SK-N-SH (cell line): ENCODE measurements around the gene PTPRD. TPM values are rescaled to one million over a fixed set of nuclear protein-coding genes. Genes with fewer than 3 reads are reported as not detected.

Experiments
- CTCF ChIA-PET: fragments of 300-600, 350-600 bp; formaldehyde crosslinking; extraction: SDS; loops from one replicate; lab custom pipeline; 2021; lab: Yijun Ruan, JAX
- POLR2A ChIA-PET: fragments of 350-600 bp; sonication (Branson Sonifier 250); formaldehyde crosslinking; extraction: SDS; loops from one replicate; lab custom pipeline; 2020; ENCODE audit warnings: antibody characterized with exemption, inconsistent platforms; lab: Yijun Ruan, JAX
- DNase-seq: peaks from one replicate; pipeline ENCODE4 v3.0.0; 2012
- H2AFZ ChIP-seq: fragments of 200-600 bp; sonication (generic); 2 replicates; pipeline ENCODE4 v1.8.1; 2016; ENCODE audit warnings: antibody characterized with exemption, mild to moderate bottlenecking, low read depth
- H3F3A ChIP-seq: fragments of 200-600 bp; sonication (generic); replicated peaks from 2 replicates; pipeline ENCODE3; 2016; ENCODE audit warnings: antibody characterized with exemption, mild to moderate bottlenecking; ENCODE audit not compliant: insufficient read depth
- H3K27ac ChIP-seq, 2 experiments: fragments of 200-500 bp in 1 of 2; fragments of 200-600 bp in 1 of 2; sonication (Bioruptor generic) in 1 of 2; sonication (generic), shearing (Covaris generic) in 1 of 2; 2 replicates each; pipeline versions ENCODE4 v1.5.1 to v1.6.1; 2014 to 2016; ENCODE audit warnings: low read depth in 2 of 2, inconsistent platforms in 1 of 2, low read length in 1 of 2, mild to moderate bottlenecking in 1 of 2, mixed read lengths in 1 of 2
- H3K27me3 ChIP-seq: fragments of 200-600 bp; sonication (generic), shearing (Covaris generic); 2 replicates; pipeline ENCODE4 v1.6.1; 2016; ENCODE audit warnings: mixed run types; ENCODE audit not compliant: insufficient read depth
- H3K36me3 ChIP-seq, 2 experiments: fragments of 200-500 bp in 1 of 2; fragments of 200-600 bp in 1 of 2; sonication (Bioruptor generic) in 1 of 2; sonication (generic) in 1 of 2; replicated peaks in 1 of 2; 2 replicates each; pipeline versions ENCODE3 to v1.5.1; 2014 to 2016; ENCODE audit warnings: low read length in 1 of 2, mild to moderate bottlenecking in 1 of 2; ENCODE audit not compliant: insufficient read depth in 2 of 2, control insufficient read depth in 1 of 2
- H3K4me1 ChIP-seq, 2 experiments: fragments of 200-500 bp in 1 of 2; fragments of 200-600 bp in 1 of 2; sonication (Bioruptor generic) in 1 of 2; sonication (generic), shearing (Covaris generic) in 1 of 2; 2 replicates each; pipeline versions ENCODE4 v1.5.1 to v1.6.1; 2014 to 2016; ENCODE audit warnings: low read depth in 1 of 2, low read length in 1 of 2, mixed run types in 1 of 2; ENCODE audit not compliant: insufficient read depth in 2 of 2, control insufficient read depth in 1 of 2
- H3K4me2 ChIP-seq: fragments of 200-600 bp; sonication (generic), shearing (Covaris generic); 2 replicates; pipeline ENCODE4 v1.6.1; 2017; ENCODE audit warnings: mixed run types
- H3K4me3 ChIP-seq, 2 experiments: fragments of 200-500 bp in 1 of 2; fragments of 200-600 bp in 1 of 2; sonication (Bioruptor generic) in 1 of 2; sonication (generic), shearing (Covaris generic) in 1 of 2; 2 replicates each; pipeline versions ENCODE4 v1.5.1 to v1.8.1; 2014 to 2016; ENCODE audit warnings: low read depth in 2 of 2, inconsistent platforms in 1 of 2, low read length in 1 of 2, mild to moderate bottlenecking in 1 of 2, mixed read lengths in 1 of 2, moderate library complexity in 1 of 2
- H3K79me2 ChIP-seq: fragments of 200-600 bp; sonication (generic); 2 replicates; pipeline ENCODE4 v1.8.1; 2017; ENCODE audit warnings: mild to moderate bottlenecking; ENCODE audit not compliant: insufficient read depth
- H3K9ac ChIP-seq: fragments of 200-600 bp; sonication (generic); 2 replicates; pipeline ENCODE4 v1.6.1; 2017; ENCODE audit warnings: mixed run types
- H3K9me2 ChIP-seq: fragments of 200-600 bp; sonication (generic); 2 replicates; pipeline ENCODE4 v1.6.1; 2017; ENCODE audit warnings: mixed run types
- H3K9me3 ChIP-seq: fragments of 200-600 bp; sonication (generic); 2 replicates; pipeline ENCODE4 v1.6.1; 2017; ENCODE audit warnings: mixed run types, mild to moderate bottlenecking, moderate library complexity
- H4K20me1 ChIP-seq: fragments of 200-600 bp; sonication (generic); 2 replicates; pipeline ENCODE4 v1.6.1; 2017; ENCODE audit warnings: mild to moderate bottlenecking, mixed run types; ENCODE audit not compliant: insufficient read depth
- ELF1 ChIP-seq: IDR thresholded peaks from 2 replicates; pipeline ENCODE4 v1.4.0; 2012
- GABPA ChIP-seq: IDR thresholded peaks from 2 replicates; pipeline ENCODE4 v1.4.0; 2012; ENCODE audit warnings: low read depth, mild to moderate bottlenecking
- IRF3 ChIP-seq: fragments of 150-350 bp; IDR thresholded peaks from 2 replicates; pipeline ENCODE4 v1.6.1; 2016; ENCODE audit warnings: mild to moderate bottlenecking, low read depth, low read length
- MXI1 ChIP-seq: IDR thresholded peaks from 2 replicates; pipeline ENCODE4 v1.6.1; 2012; ENCODE audit warnings: mild to moderate bottlenecking, low read depth, low read length, improper control_type of control experiment
- NRF1 ChIP-seq: IDR thresholded peaks from 2 replicates; pipeline ENCODE4 v1.6.1; 2012; ENCODE audit warnings: low read depth, mild to moderate bottlenecking, low read length
- PBX3 ChIP-seq: IDR thresholded peaks from 2 replicates; pipeline ENCODE4; 2012
- REST ChIP-seq: IDR thresholded peaks from 2 replicates; pipeline ENCODE4 v1.6.1; 2012; ENCODE audit warnings: mild to moderate bottlenecking, low read depth, low read length, moderate library complexity
- RXRA ChIP-seq: IDR thresholded peaks from 2 replicates; pipeline ENCODE4 v1.4.0; 2012; ENCODE audit warnings: low read depth, mild to moderate bottlenecking, borderline replicate concordance
- SMC3 ChIP-seq: IDR thresholded peaks from 2 replicates; pipeline ENCODE4 v1.6.1; 2012; ENCODE audit warnings: low read depth, low read length, improper control_type of control experiment
- TEAD4 ChIP-seq: IDR thresholded peaks from 2 replicates; pipeline ENCODE4 v1.4.0; 2012; ENCODE audit warnings: mild to moderate bottlenecking, borderline replicate concordance; ENCODE audit not compliant: insufficient read depth
- USF2 ChIP-seq: fragments of 150-350 bp; IDR thresholded peaks from 2 replicates; pipeline ENCODE4 v1.6.1; 2017; ENCODE audit warnings: antibody characterized with exemption, low read length, low read depth, borderline replicate concordance
- WGBS: methylation state at CpG from one replicate; pipeline ENCODE4 v1.1.6; 2017; ENCODE audit warnings: low lambda C conversion rate; 5-methylcytosine and 5-hydroxymethylcytosine counted together
- polyA plus RNA-seq, 3 experiments: library from polyadenylated mRNA; depleted of rRNA; stranded (reverse); fragments of >200 nt; gene quantifications; 2 replicates each; pipeline ENCODE4 v1.2.3, GENCODE V29; 2012

Gene PTPRD
- polyA plus RNA-seq, 1 of the 3 experiments (the other 2 are of a cell fraction): 0.15 TPM

DNA sequence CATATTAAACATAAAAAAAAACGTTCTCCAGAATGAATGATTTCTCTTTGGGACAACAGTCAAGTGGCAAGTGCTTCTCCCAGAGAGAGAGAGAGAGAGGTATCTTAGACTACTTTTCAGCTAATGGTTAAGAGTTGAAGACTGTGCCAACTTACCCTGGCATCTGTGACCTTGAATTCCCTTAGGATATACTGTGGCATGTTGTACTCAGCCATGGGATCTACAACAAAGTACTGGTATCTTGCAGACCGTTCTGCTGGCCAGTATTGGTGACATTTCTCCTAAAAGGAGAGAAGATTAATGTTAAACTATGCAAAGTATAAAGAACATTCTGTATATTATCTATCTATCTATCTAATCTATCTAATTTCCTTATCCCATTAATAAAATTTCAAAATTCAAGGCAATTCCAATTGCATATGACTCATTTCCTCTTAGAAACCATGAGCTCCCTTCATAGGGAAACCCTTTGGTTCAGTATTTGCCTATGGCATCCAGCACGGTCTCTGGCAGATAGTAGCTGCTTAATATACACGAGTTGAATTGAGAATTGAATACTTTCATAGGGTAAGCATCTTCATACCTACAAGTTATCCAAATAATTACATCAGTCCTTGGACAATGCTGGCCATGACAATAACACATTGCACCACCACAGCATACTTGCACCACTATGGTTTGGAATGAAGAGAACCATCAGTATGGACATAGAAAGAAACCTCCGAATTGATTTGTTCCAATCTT is 2273.9 kb downstream of the PTPRD start:
- H3K4me1 ChIP-seq: peaks cover 0 to 10% of the 10 kb centered on the region in 2 experiments; a peak in 2 of 4 replicates

DNA sequence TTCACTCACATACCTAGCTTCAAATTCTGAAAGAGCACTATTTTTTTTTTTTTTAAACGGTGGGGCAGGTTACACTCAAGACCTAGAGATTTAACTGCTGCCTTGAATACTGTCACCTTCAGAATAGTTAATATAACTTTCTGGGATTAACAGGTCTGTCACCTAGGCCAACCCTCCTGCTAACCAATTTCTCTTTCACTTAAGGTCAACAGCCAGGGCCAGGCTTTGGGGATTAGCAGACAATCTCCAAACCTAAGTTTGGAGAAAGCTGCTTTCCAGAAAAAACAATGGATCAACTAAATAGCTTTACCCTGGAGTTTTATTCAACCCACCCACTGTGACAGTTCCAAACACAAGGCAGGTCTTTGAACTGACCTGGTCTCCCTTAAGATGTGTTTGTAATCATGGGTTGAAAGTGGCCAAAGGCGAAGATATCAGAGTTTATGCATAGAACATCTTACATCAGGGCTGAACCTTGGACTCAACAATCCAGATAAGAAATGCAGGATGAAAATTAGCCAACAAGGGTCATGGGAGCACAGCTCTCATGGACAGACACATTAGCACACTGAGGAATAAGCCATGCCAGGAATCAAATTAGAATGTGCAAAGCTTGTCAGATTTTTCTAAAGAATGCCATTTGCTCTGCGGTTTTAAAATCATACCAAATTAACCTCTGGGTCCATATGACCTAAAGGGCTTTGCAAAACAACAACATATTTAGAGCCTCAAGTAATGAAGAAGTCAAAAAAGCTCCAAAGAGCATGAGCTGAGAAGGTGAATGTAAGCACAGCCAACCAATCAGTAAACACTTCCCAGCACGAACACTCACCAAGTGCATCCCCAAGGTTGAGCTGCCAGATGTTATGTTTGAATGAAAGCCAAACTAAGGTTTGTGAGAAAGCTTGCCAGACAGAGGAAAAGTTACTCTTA is 2274.7 kb downstream of the PTPRD start:
- ChIA-PET POLR2A (no interaction called here), CTCF (interaction anchor here (1.0 kb wide), 1 partner anchor 148 kb away, joined by 3 read pairs; no protein-coding TSS in a partner anchor)
- peaks cover 0 to 5% of the 10 kb centered on the region in 2 experiments; a peak in 2 of 4 replicates for H3K4me1 ChIP-seq
- H3K9me2 ChIP-seq: no peaks in the 10 kb centered on the region
- WGBS: 62% methylated on average over 4 of the region's 4 CpGs
- no peak overlapping the region for H3K4me2 ChIP-seq
- no peaks in the 10 kb centered on the region for H3K27me3 ChIP-seq
- H3K27ac ChIP-seq: peak overlapping the region in 1 of 2 experiments; percentile 43; a peak in 2 of 4 replicates
- H3K4me3 ChIP-seq: no peak overlapping the region
- H3F3A ChIP-seq: no peaks in the 10 kb centered on the region
- no peaks in the 10 kb centered on the region for H3K36me3 ChIP-seq
- H3K79me2 ChIP-seq: no peaks in the 10 kb centered on the region
- H3K9me3 ChIP-seq: no peaks in the 10 kb centered on the region
- H4K20me1 ChIP-seq: no peaks in the 10 kb centered on the region
- H3K9ac ChIP-seq: no peak overlapping the region
- no peak overlapping the region for H2AFZ ChIP-seq
- DNase-seq: no peak
- TF ChIP-seq MXI1 (no peak), RXRA (no peak), ELF1 (no peak), TEAD4 (no peak), PBX3 (no peak), USF2 (no peak), GABPA (no peak), IRF3 (no peak)

More for the DNA sequence above, 2273.9 kb downstream of the PTPRD start:
- H3K4me3 ChIP-seq: no peak overlapping the region
- no peak overlapping the region; a peak in 1 of 4 replicates for H3K27ac ChIP-seq
- no peaks in the 10 kb centered on the region for H3K79me2 ChIP-seq
- no peak for DNase-seq
- H3K27me3 ChIP-seq: no peaks in the 10 kb centered on the region
- no peaks in the 10 kb centered on the region for H3K36me3 ChIP-seq
- no peak overlapping the region for H2AFZ ChIP-seq
- no peak for TF ChIP-seq REST
- no peak for TF ChIP-seq SMC3
- TF ChIP-seq NRF1: no peak
- TF ChIP-seq, all 33 proteins: peak for 0
- H3F3A ChIP-seq: no peaks in the 10 kb centered on the region
- no peaks in the 10 kb centered on the region for H3K9me3 ChIP-seq
- H3K9me2 ChIP-seq: no peaks in the 10 kb centered on the region
- WGBS: 34% methylated on average over 5 of the region's 5 CpGs
- H3K4me2 ChIP-seq: no peak overlapping the region
- ChIA-PET POLR2A (no interaction called here), CTCF (interaction anchor here (1.0 kb wide), 1 partner anchor 149 kb away, joined by 3 read pairs; no protein-coding TSS in a partner anchor)
- no peaks in the 10 kb centered on the region for H4K20me1 ChIP-seq
- H3K9ac ChIP-seq: no peak overlapping the region
